ENCODE measurements around the gene LSM10. TPM values are rescaled to one million over a fixed set of nuclear protein-coding genes. Genes with fewer than 3 reads are reported as not detected.

Gene LSM10
- total and polyA plus RNA-seq, 4 donors = 30.1 to 57.7 (median 34.9) TPM

DNA sequence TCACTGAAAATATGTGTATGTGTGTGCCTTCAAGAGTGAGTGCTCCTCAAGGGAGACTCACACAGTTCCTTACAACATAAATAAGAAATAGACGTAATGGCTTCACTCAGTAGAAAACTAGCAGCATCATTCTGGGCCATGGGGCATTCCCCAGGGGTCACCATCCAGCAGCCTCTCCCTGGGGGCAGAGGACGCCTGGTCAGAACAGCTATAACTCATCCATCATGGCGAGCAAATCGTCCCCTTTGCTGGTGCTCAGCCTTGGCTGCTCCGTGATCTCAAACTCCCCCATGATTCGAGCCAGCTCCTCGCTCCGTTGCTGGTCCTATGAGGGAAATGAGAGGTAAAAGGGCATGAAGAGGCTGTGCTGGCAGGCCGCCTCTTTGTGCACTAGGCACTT, 20.2 kb upstream of the LSM10 start:
- intact Hi-C loops (cut with DNase I) = no loop called here
- no peaks in the 10 kb centered on the region for H3K27me3 ChIP-seq (ENCODE audit: control insufficient read depth in 1 of 2, insufficient read depth in 2 of 2, low read length in 1 of 2)

DNA sequence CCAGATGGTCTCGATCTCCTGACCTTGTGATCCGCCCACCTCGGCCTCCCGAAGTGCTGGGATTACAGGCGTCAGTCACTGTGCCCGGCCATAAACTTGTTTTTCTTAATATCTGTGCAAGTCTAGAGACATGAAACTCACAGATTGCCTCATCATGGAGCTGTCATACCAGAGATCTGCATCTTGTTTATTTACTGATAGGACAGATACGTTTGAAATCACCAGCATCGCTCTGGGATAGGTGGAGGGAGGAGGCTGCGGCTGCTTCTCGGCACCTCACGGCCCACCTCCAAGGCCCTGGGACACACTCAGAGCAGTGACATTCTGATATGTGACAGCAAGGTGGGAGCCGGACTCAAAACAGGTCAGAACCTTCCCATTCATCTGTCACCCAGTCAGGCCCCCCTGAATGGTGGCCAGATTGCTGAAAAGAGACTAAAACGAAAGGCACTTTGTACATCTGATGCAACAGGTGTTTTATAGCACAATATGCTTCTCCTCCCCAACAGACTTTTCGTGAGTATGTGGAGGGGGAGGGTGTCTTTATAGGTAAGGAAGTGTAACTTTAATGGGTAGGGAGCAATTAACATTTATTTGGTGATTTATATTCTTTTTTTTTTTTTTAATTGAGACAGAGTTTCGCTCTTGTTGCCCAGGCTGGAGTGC, 18.1 kb upstream of the LSM10 start:
- Histone ChIP-seq H3K27me3 (ENCODE audit: control insufficient read depth in 1 of 2, insufficient read depth in 2 of 2, low read length in 1 of 2) (no peaks in the 10 kb centered on the region), H3K36me3 (ENCODE audit: control insufficient read depth in 1 of 2, insufficient read depth in 2 of 2, low read length in 1 of 2) (peaks cover 0 to 3% of the 10 kb centered on the region in 2 donors), H3K4me1 (ENCODE audit: control insufficient read depth in 1 of 2, insufficient read depth in 2 of 2, low read length in 2 of 2) (no peaks in the 10 kb centered on the region), H3K27ac (ENCODE audit: low read depth in 1 of 2, low read length in 2 of 2) (no peak overlapping the region), H3K9me3 (ENCODE audit: control insufficient read depth, low read length) (no peaks in the 10 kb centered on the region), H3K4me3 (ENCODE audit: low read length in 2 of 2) (no peak overlapping the region)
- intact Hi-C loops (cut with DNase I) = no loop called here
- WGBS, 2 donors = 82 to 85% methylated on average over 15 of the region's 15 CpGs
- ATAC-seq (ENCODE audit: low FRiP score) (no peak), DNase-seq (no peak)

More for the DNA sequence above, 20.2 kb upstream of the LSM10 start:
- WGBS, 2 donors = 84 to 86% methylated on average over 9 of the region's 9 CpGs
- no peak for DNase-seq
- H3K4me1 ChIP-seq (ENCODE audit: control insufficient read depth in 1 of 2, insufficient read depth in 2 of 2, low read length in 2 of 2) = no peaks in the 10 kb centered on the region
- no peak overlapping the region for H3K4me3 ChIP-seq (ENCODE audit: low read length in 2 of 2)
- H3K27ac ChIP-seq (ENCODE audit: low read depth in 1 of 2, low read length in 2 of 2) = no peak overlapping the region
- peaks cover 0 to 3% of the 10 kb centered on the region in 2 donors for H3K36me3 ChIP-seq (ENCODE audit: control insufficient read depth in 1 of 2, insufficient read depth in 2 of 2, low read length in 1 of 2)
- no peaks in the 10 kb centered on the region for H3K9me3 ChIP-seq (ENCODE audit: control insufficient read depth, low read length)
- no peak for ATAC-seq (ENCODE audit: low FRiP score)

DNA sequence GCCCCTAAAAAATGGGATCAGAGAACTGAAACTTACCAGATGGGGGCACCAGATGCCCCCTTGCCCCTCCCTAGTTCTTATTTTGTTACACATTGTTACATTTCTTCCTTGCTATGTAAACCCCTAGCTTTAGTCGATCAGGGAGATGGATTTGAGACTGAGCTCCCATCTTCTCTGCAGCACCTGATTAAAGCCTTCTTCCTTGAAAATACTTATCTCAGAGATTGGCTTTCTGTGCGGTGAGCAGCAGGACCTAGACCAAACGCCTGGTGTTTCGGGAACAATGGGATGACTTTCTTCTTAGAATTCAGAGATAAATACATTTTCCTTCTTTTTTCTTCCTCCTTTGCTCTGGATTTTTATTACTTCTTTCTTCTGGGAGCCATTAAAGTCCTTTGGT, 16.7 kb upstream of the LSM10 start:
- 85% methylated on average over 4 of the region's 4 CpGs for WGBS, 2 donors
- Histone ChIP-seq H3K4me3 (ENCODE audit: low read length in 2 of 2) (no peak overlapping the region), H3K36me3 (ENCODE audit: control insufficient read depth in 1 of 2, insufficient read depth in 2 of 2, low read length in 1 of 2) (peaks cover 0 to 3% of the 10 kb centered on the region in 2 donors), H3K27me3 (ENCODE audit: control insufficient read depth in 1 of 2, insufficient read depth in 2 of 2, low read length in 1 of 2) (no peaks in the 10 kb centered on the region), H3K27ac (ENCODE audit: low read depth in 1 of 2, low read length in 2 of 2) (no peak overlapping the region), H3K4me1 (ENCODE audit: control insufficient read depth in 1 of 2, insufficient read depth in 2 of 2, low read length in 2 of 2) (no peaks in the 10 kb centered on the region), H3K9me3 (ENCODE audit: control insufficient read depth, low read length) (no peaks in the 10 kb centered on the region)
- ATAC-seq (ENCODE audit: low FRiP score) = no peak
- intact Hi-C loops (cut with DNase I) = no loop called here
- no peak for DNase-seq

DNA sequence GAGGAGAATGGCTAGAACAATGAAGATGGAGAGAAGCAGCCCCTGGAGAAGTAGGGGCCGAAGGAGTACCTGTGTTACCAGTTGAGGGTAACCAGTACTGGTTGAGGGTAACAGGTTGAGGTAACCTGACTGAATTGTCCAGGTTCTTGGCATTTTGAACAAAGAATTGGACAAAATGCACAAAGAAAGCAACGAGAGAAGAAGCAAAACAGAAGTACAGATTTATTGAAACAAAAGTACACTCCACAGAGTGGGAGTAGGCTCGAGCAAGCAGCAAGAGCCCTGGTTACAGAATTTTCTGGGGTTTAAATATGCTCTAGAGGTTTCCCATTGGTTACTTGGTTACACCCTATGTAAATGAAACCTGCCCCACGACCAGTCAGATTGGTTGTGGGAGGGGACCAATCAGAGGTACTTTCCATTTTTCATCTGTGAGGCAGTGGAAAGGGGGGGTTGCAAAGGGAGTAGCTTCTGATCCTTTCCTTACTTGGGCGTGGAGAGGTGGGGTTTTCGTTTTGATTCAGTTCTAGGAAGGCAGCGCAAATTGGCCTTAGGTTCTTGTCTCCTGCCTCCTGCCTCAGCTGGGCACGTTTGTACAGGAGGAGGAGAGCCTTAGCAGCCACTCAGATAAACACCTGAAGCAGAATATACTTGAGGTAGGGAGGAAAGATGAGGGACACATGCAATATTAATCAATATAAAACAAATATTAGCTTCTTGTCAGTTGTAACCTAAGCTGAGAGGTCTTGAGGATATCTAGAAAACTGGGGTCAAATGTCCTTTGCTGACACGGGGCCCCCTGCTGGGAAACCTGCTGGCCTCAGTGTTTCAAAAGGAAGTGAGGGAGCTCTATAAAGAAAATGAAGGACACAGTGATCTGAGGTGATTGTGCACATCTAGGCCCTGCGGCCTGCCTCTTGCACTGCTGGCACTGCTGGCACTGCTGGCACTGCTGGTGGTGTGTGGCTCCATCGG, 14.3 kb upstream of the LSM10 start:
- no peaks in the 10 kb centered on the region for H3K36me3 ChIP-seq (ENCODE audit: control insufficient read depth in 1 of 2, insufficient read depth in 2 of 2, low read length in 1 of 2)
- intact Hi-C loops (cut with DNase I) = no loop called here
- DNase-seq = no peak
- no peak for ATAC-seq (ENCODE audit: low FRiP score)
- no peak overlapping the region for H3K27ac ChIP-seq (ENCODE audit: low read depth in 1 of 2, low read length in 2 of 2)
- H3K4me1 ChIP-seq (ENCODE audit: control insufficient read depth in 1 of 2, insufficient read depth in 2 of 2, low read length in 2 of 2) = no peaks in the 10 kb centered on the region
- H3K4me3 ChIP-seq (ENCODE audit: low read length in 2 of 2) = no peak overlapping the region
- no peaks in the 10 kb centered on the region for H3K27me3 ChIP-seq (ENCODE audit: control insufficient read depth in 1 of 2, insufficient read depth in 2 of 2, low read length in 1 of 2)
- H3K9me3 ChIP-seq (ENCODE audit: control insufficient read depth, low read length) = no peaks in the 10 kb centered on the region
- 57 to 59% methylated on average over 11 of the region's 11 CpGs for WGBS, 2 donors

DNA sequence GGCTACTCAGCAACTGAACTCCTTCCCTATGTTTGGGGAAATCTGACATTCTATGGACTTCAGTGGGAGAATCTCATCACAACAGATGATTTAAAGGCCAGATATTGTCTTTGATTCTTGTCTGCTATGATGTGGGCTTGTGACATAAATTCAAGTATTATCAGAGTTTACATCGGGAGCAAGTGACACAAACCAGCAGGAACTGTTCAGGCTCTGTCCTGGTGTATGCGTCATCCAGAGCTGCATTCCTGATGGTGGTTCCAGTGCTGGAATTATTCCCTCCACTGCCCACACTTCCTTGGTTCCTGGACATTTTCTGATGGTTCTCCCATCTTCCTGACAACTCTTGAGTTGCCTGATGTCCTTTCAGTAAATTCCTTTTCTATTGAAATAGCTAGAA, 10.8 kb upstream of the LSM10 start:
- no peak for DNase-seq
- no peak overlapping the region for H3K4me3 ChIP-seq (ENCODE audit: low read length in 2 of 2)
- intact Hi-C loops (cut with DNase I) = no loop called here
- ATAC-seq (ENCODE audit: low FRiP score) = no peak
- 36 to 39% methylated on average over 2 of the region's 2 CpGs for WGBS, 2 donors
- no peaks in the 10 kb centered on the region for H3K36me3 ChIP-seq (ENCODE audit: control insufficient read depth in 1 of 2, insufficient read depth in 2 of 2, low read length in 1 of 2)
- H3K27ac ChIP-seq (ENCODE audit: low read depth in 1 of 2, low read length in 2 of 2) = no peak overlapping the region
- no peaks in the 10 kb centered on the region for H3K4me1 ChIP-seq (ENCODE audit: control insufficient read depth in 1 of 2, insufficient read depth in 2 of 2, low read length in 2 of 2)
- H3K27me3 ChIP-seq (ENCODE audit: control insufficient read depth in 1 of 2, insufficient read depth in 2 of 2, low read length in 1 of 2) = no peaks in the 10 kb centered on the region
- no peaks in the 10 kb centered on the region for H3K9me3 ChIP-seq (ENCODE audit: control insufficient read depth, low read length)

DNA sequence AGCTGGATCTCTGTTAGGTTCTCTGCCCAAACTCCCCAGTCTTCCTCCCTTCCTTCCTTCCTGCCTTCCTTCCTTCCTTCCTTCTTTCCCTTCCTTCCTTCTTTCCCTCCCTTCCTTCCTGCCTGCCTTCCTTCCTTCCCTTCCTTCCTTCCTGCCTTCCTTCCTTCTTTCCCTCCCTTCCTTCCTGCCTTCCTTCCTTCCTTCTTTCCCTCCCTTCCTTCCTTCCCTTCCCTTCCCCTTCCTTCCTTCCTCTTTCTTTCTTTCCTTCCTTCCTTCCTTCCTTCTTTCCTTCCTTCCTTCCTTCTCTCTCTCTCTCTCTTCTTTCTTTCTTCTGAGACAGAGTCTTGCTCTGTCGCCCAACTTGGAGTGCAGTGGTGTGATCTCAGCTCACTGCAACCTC, 8.7 kb upstream of the LSM10 start:
- Histone ChIP-seq H3K27ac (ENCODE audit: low read depth in 1 of 2, low read length in 2 of 2) (no peak overlapping the region), H3K36me3 (ENCODE audit: control insufficient read depth in 1 of 2, insufficient read depth in 2 of 2, low read length in 1 of 2) (no peaks in the 10 kb centered on the region), H3K4me1 (ENCODE audit: control insufficient read depth in 1 of 2, insufficient read depth in 2 of 2, low read length in 2 of 2) (no peaks in the 10 kb centered on the region), H3K9me3 (ENCODE audit: control insufficient read depth, low read length) (no peaks in the 10 kb centered on the region), H3K4me3 (ENCODE audit: low read length in 2 of 2) (no peak overlapping the region), H3K27me3 (ENCODE audit: control insufficient read depth in 1 of 2, insufficient read depth in 2 of 2, low read length in 1 of 2) (no peaks in the 10 kb centered on the region)
- intact Hi-C loops (cut with DNase I) = no loop called here
- ATAC-seq (ENCODE audit: low FRiP score) = no peak
- no peak for DNase-seq
- 94 to 100% methylated on average over 1 of the region's 1 CpG for WGBS, 2 donors

DNA sequence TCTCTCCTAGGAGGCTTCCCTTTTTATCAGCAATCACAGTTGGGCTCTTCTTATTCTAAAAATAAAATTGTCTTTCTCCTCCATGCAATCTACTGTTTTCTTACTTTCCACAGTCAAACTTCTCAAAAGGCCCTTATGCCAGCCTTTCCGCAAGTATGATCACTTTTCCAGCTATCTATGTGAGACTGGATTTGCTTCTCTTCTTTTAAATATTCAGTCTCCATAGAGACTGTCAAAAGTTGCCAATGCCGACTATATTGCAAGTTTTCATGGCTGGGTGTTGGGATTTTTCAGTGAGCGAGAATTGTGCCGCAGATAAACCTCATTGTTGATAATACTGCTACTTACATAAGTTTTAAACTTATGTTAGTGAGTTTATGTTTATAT, 4.8 kb upstream of the LSM10 start:
- no peaks in the 10 kb centered on the region for H3K36me3 ChIP-seq (ENCODE audit: control insufficient read depth in 1 of 2, insufficient read depth in 2 of 2, low read length in 1 of 2)
- ATAC-seq (ENCODE audit: low FRiP score) (no peak), DNase-seq (no peak)
- no peak overlapping the region for H3K4me3 ChIP-seq (ENCODE audit: low read length in 2 of 2)
- H3K27ac ChIP-seq (ENCODE audit: low read depth in 1 of 2, low read length in 2 of 2) = no peak overlapping the region
- no peaks in the 10 kb centered on the region for H3K9me3 ChIP-seq (ENCODE audit: control insufficient read depth, low read length)
- no peaks in the 10 kb centered on the region for H3K4me1 ChIP-seq (ENCODE audit: control insufficient read depth in 1 of 2, insufficient read depth in 2 of 2, low read length in 2 of 2)
- intact Hi-C loops (cut with DNase I) = no loop called here
- no peaks in the 10 kb centered on the region for H3K27me3 ChIP-seq (ENCODE audit: control insufficient read depth in 1 of 2, insufficient read depth in 2 of 2, low read length in 1 of 2)
- 86 to 90% methylated on average over 4 of the region's 4 CpGs for WGBS, 2 donors

DNA sequence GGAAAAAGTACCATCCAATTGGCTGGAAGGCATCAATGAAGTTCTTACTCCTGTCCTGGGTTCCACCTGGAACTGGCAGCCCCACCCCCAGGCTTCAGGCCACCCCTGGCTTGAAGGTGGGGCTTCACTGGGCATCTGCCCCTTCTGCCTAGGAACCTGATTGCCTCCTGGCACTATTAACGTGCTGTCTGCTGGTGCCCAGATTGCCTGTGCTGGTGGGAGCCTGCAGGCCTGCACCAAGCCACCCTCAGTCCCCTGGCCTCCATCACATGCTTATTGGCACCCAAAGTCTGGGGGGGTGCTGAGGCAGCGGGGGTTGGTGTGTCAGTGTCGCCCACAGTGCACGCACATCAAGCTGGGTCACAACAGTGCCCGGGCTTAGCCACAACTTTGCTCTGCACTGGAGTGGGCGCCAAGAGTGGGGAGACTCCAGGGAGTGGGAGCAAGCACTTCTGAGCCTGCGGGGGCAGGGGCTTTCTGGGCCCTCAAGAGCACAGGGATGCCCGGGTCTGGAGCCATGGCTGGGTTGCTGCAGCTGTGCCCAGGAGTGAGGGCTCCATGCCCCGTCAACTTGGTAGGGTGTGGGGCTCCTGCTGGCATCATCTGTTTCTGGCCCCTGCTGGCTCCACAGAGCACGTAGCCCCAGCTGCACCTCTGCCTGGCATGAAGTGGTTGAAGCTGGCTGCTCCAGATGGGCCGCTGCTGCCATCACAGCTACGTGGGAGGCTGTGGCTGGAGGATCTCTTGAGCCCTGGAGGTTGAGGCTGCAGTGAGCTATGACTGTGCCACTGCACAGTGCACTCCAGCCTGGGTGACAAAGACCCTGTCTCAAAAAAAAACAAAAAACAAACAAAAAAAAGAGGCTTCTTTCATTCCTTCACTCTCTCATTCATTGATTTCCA, 4.1 kb upstream of the LSM10 start:
- no peak for ATAC-seq (ENCODE audit: low FRiP score)

More for the DNA sequence above, 4.1 kb upstream of the LSM10 start:
- WGBS, 2 donors = 89 to 92% methylated on average over 12 of the region's 12 CpGs
- Histone ChIP-seq H3K36me3 (ENCODE audit: control insufficient read depth in 1 of 2, insufficient read depth in 2 of 2, low read length in 1 of 2) (no peaks in the 10 kb centered on the region), H3K27ac (ENCODE audit: low read depth in 1 of 2, low read length in 2 of 2) (no peak overlapping the region), H3K27me3 (ENCODE audit: control insufficient read depth in 1 of 2, insufficient read depth in 2 of 2, low read length in 1 of 2) (no peaks in the 10 kb centered on the region), H3K9me3 (ENCODE audit: control insufficient read depth, low read length) (no peaks in the 10 kb centered on the region), H3K4me3 (ENCODE audit: low read length in 2 of 2) (no peak overlapping the region), H3K4me1 (ENCODE audit: control insufficient read depth in 1 of 2, insufficient read depth in 2 of 2, low read length in 2 of 2) (no peaks in the 10 kb centered on the region)
- intact Hi-C loops (cut with DNase I) = no loop called here
- DNase-seq = peak in 1 of 2 donors; percentile 56

All from aorta (tissue), 5 donors.